Pancreas (tissue), 10 donors: ENCODE results near the gene TECPR1. TPM values are rescaled to one million over a fixed set of nuclear protein-coding genes. Genes with fewer than 3 reads are reported as not detected.
A peak's percentile ranks its signal among the peaks of the same experiment; 100 is the strongest.

Experiments
- ATAC-seq, 4 donors: fragments of 200-7000 bp; cut with Tn5 transposase; one replicate each; pipeline versions ENCODE4 v1.8.0 to v1.9.1; 2020; ENCODE audit warnings: mild to moderate bottlenecking in 4 of 4, moderate library complexity in 4 of 4
- DNase-seq, 6 donors: peaks; one replicate each; pipeline ENCODE4 v3.0.0-alpha.2; 2020
- FAIRE-seq: peaks from 2 replicates; lab custom pipeline; 2012; peaks lifted over from hg19 to GRCh38; lab: Jason Lieb, UNC
- H3K27ac ChIP-seq, 4 donors: fragments of 200-600 bp; sonication (generic); 1 replicate in 3 of 4; 2 replicates in 1 of 4; pipeline versions ENCODE4 v1.5.0 to v1.8.0; 2020
- H3K27me3 ChIP-seq, 4 donors: fragments of 200-600 bp; one replicate each; pipeline ENCODE4 v1.8.0; 2021
- H3K36me3 ChIP-seq, 3 donors: fragments of 200-600 bp; sonication (generic) in 1 of 3; one replicate each; pipeline versions ENCODE4 v1.5.0 to v1.8.0; 2020 to 2021
- H3K4me1 ChIP-seq, 3 donors: fragments of 200-600 bp; one replicate each; pipeline ENCODE4 v1.8.0; 2021
- H3K4me3 ChIP-seq, 4 donors: fragments of 200-600 bp; sonication (generic) in 2 of 4; one replicate each; pipeline versions ENCODE4 v1.5.0 to v1.8.0; 2020 to 2021
- H3K9me3 ChIP-seq, 4 donors: fragments of 200-600 bp; one replicate each; pipeline ENCODE4 v1.8.0; 2021
- CTCF ChIP-seq, 4 donors: fragments of 200-600 bp; sonication (generic) in 3 of 4; IDR thresholded peaks; one replicate each; pipeline versions ENCODE4 v1.5.0 to v1.8.0; 2021; ENCODE audit warnings: antibody characterized with exemption in 4 of 4
- WGBS, 2 donors: extraction: QIAGEN DNeasy Blood & Tissue Kit; methylation state at CpG; one replicate each; pipeline ENCODE4 v1.1.7; 2013; 5-methylcytosine and 5-hydroxymethylcytosine counted together
- intact Hi-C, 3 donors: fragments of 100-400 bp; cut with DNase I; formaldehyde crosslinking; loops; one replicate each; pipeline versions ENCODE4 v1.11.1 to v1.14.2; 2022
- polyA plus RNA-seq, 2 donors: library from polyadenylated mRNA; stranded (reverse); fragments of 200-250 nt; gene quantifications; one replicate each; pipeline ENCODE4 v1.2.3, GENCODE V29; 2013
- total RNA-seq, 6 donors: library from RNA; stranded (reverse); fragmentation: NEBNext Ultra II Directional in 4 of 6; extraction: Animal tissue kit (Norgen Biotek cat#: 25700) in 4 of 6; gene quantifications; one replicate each; pipeline versions ENCODE4 v1.2.1 to v1.2.4, GENCODE V29; 2021 to 2023
- donor health status: healthy with polysubstance abuse.
- donor health status: DM: no; HTN: no; CAD: no; lungs with moderate emphysema.
- donor health status: DM: no; HTN: no; CAD: no.
- donor health status: control.
- donor health status: control.
- donor health status: Bipolar disorder and iron deficiency.
- donor health status: DM: yes; HTN: yes; CAD: no.
- donor health status: DM: no; HTN: no; CAD: no.
- donor health status: DM: no; HTN: no; CAD: no.
- donor health status: DM: yes; HTN: yes; CAD: no.

TECPR1 gene
- total and polyA plus RNA-seq, 8 donors = 12.5 to 36.3 (median 20.0) TPM

DNA sequence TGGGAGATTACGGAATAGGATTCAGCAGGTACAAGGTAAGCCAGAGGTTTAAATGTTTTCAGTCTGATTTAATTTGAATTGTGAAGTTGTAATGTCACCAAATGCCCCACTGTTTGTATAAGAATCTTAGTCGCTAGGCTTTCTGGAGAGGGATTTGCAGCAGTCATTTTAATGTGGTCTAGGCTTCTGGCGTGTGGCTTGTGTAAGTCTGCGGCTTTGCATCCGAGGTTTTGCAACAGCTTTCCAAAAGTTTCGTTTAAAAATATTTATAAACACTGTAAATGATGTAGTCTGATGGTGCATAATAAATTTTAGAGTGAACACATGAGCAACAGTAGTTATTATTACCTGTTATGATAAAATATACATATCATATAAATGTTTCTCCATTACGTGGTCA, 66.9 kb downstream of the TECPR1 start:
- Histone ChIP-seq H3K36me3 (no peaks in the 10 kb centered on the region), H3K9me3 (no peaks in the 10 kb centered on the region), H3K4me3 (no peak overlapping the region), H3K27ac (no peak overlapping the region), H3K4me1 (peaks cover 2 to 4% (median 4%) of the 10 kb centered on the region in 3 donors), H3K27me3 (no peaks in the 10 kb centered on the region)
- no peak for ATAC-seq
- TF ChIP-seq CTCF (IDR thresholded peaks at IDR 0.05) = no peak
- intact Hi-C loops = no loop called here
- no peak for DNase-seq
- no peak for FAIRE-seq
- WGBS, 2 donors = 91 to 92% methylated on average over 7 of the region's 7 CpGs

DNA sequence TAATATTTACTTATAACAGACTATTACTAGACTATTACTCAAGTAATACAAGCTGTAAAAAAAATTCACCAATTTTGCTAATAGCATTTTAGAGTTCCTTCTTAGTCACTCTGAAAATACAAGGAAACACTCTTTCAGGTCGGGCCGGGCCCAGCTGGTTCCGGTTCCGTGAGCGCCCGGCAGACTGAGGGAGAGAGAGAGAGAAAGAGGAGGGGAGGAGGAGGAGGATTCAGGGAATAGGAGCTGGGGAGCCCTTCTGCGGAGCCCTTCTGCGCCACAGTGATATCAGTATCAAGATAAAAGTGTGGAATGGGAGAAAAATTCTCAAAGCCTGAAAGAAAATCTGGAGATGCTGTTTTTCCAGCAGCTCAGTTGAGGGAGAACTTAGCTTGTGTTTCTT, 71.3 kb downstream of the TECPR1 start:
- intact Hi-C loops = no loop called here
- TF ChIP-seq CTCF (IDR thresholded peaks at IDR 0.05) = no peak
- ATAC-seq = no peak
- no peak for DNase-seq
- Histone ChIP-seq H3K4me3 (no peak overlapping the region), H3K27me3 (no peaks in the 10 kb centered on the region), H3K36me3 (no peaks in the 10 kb centered on the region), H3K27ac (peak overlapping the region in 3 of 4 donors; percentile 19 to 78 (median 55)), H3K9me3 (no peaks in the 10 kb centered on the region), H3K4me1 (peaks cover 28 to 32% (median 30%) of the 10 kb centered on the region in 3 donors)
- 31 to 50% methylated on average over 8 of the region's 8 CpGs for WGBS, 2 donors
- no peak for FAIRE-seq

- DNase-seq = peak in 1 of 6 donors; percentile 44
- H3K27ac ChIP-seq = peak overlapping the region; percentile 78 to 86 (median 82)
Measured at GRCh38 chr7:98178762-98179490, 73.1 kb downstream of the TECPR1 start.

DNA sequence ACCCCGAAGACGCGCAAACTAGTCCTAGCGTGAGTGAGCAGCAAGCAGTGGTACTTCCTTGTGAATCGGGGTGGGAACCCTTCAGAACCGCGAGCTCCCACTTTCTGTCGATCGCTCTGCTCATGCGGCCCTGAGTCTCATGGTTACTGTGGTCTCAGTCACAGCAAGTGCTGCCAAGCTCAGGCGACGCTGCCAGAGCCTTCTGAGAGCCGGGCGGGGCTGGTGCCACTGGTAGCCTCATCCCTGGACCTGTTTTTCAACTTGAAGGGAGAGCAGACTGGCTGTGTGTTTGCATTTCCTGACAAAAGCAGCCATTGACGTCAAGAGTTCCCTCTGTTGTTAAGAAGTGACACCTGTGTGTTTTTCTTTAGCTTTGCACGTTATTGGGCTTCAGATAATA, 73.7 kb downstream of the TECPR1 start:
- TF ChIP-seq CTCF (IDR thresholded peaks at IDR 0.05) = no peak
- ATAC-seq (peak; percentile 78 to 88 (median 84)), FAIRE-seq (no peak), DNase-seq (peak; percentile 85 to 96 (median 90))
- Histone ChIP-seq H3K9me3 (no peaks in the 10 kb centered on the region), H3K4me1 (peaks cover 29 to 41% (median 33%) of the 10 kb centered on the region in 3 donors), H3K36me3 (no peaks in the 10 kb centered on the region), H3K4me3 (peak overlapping the region in 2 of 4 donors; percentile 13 to 25), H3K27me3 (no peaks in the 10 kb centered on the region), H3K27ac (peak overlapping the region; percentile 78 to 86 (median 82))
- 20 to 35% methylated on average over 16 of the region's 16 CpGs for WGBS, 2 donors
- intact Hi-C loops = loop anchor here in 1 of 3 donors (5.0 kb wide), 1 partner anchor 34 kb away; the partner anchor contains the start of gene BHLHA15

More at GRCh38 chr7:98178762-98179490, 73.1 kb downstream of the TECPR1 start:
- H3K4me1 ChIP-seq = peaks cover 28 to 37% (median 33%) of the 10 kb centered on the region in 3 donors
- intact Hi-C loops = loop anchor here in 1 of 3 donors (5.0 kb wide), 1 partner anchor 33 kb away; the partner anchor contains the start of gene BHLHA15
- peak overlapping the region in 1 of 4 donors; percentile 25 for H3K4me3 ChIP-seq
- WGBS, 2 donors = 70 to 77% methylated on average over 10 of the region's 10 CpGs
- TF ChIP-seq CTCF (IDR thresholded peaks at IDR 0.05) = no peak
- no peaks in the 10 kb centered on the region for H3K27me3 ChIP-seq
- H3K9me3 ChIP-seq = no peaks in the 10 kb centered on the region
- no peaks in the 10 kb centered on the region for H3K36me3 ChIP-seq
- no peak for FAIRE-seq
- ATAC-seq = peak; percentile 9 to 38 (median 25)
